ENCODE measurements around the gene LBR. TPM values are rescaled to one million over a fixed set of nuclear protein-coding genes. Genes with fewer than 3 reads are reported as not detected.
A peak's percentile ranks its signal among the peaks of the same experiment; 100 is the strongest.

The LBR gene
- total RNA-seq, 2 donors from 2014 or later = 49.8 to 72.3 TPM

DNA sequence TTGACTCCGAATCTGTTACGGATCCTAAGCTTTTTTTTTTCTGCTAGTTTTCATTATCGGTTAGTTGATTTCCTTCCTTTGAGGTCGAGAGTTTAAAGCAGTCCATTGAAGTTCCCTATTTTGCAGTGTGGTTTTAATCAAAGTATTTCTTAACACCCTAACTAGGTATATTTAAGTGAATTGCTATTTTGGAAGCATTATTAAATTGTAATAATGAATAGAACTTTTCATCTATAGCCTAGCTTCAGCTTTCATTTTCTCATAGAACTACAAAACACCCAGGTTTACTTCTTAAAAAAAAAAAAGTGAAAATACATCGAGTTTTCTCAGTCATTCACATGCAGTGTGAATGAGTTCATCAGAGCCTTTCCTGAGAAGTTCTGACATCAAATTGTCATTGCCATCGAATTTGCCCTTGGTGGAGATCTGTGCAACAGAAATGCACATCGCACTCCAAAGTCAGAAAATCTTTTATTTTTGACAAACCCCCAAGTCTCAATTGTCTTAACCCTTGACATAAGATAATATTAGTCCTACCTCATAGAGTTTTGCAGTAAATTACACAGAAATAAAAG is 1.1 kb upstream of the LBR start:
- 12 to 28% methylated on average over 5 to 7 of the region's 7 CpGs for WGBS, 2 experiments (ENCODE audit: insufficient coverage in 1 of 2, insufficient read length in 1 of 2)
- no peaks in the 10 kb centered on the region for H3K36me3 Mint-ChIP-seq (ENCODE audit: low read depth)
- H3K4me1 Mint-ChIP-seq = peaks cover 33% of the 10 kb centered on the region
- Histone ChIP-seq H3K4me1 (ENCODE audit: control insufficient read depth, insufficient read depth, low read length) (peaks cover 4% of the 10 kb centered on the region), H3K36me3 (ENCODE audit: control insufficient read depth, insufficient read depth, low read length) (no peaks in the 10 kb centered on the region), H3K4me3 (ENCODE audit: low read length) (peak overlapping the region; percentile 89), H3K9me3 (ENCODE audit: control insufficient read depth, low read length) (peaks cover 7% of the 10 kb centered on the region), H3K27me3 (ENCODE audit: control insufficient read depth, insufficient read depth, low read length, poor library complexity, severe bottlenecking) (peaks cover 5% of the 10 kb centered on the region), H3K9ac (ENCODE audit: extremely low read depth, low read length, poor library complexity, severe bottlenecking) (peak overlapping the region; percentile 81), H3K27ac (ENCODE audit: low read depth, low read length) (peak overlapping the region; percentile 97)
- peak overlapping the region; percentile 80 for H3K4me3 Mint-ChIP-seq
- H3K27ac Mint-ChIP-seq = peak overlapping the region; percentile 94
- DNase-seq = no peak
- peaks cover 21% of the 10 kb centered on the region for H3K9me3 Mint-ChIP-seq
- TF ChIP-seq, protein P1, sequence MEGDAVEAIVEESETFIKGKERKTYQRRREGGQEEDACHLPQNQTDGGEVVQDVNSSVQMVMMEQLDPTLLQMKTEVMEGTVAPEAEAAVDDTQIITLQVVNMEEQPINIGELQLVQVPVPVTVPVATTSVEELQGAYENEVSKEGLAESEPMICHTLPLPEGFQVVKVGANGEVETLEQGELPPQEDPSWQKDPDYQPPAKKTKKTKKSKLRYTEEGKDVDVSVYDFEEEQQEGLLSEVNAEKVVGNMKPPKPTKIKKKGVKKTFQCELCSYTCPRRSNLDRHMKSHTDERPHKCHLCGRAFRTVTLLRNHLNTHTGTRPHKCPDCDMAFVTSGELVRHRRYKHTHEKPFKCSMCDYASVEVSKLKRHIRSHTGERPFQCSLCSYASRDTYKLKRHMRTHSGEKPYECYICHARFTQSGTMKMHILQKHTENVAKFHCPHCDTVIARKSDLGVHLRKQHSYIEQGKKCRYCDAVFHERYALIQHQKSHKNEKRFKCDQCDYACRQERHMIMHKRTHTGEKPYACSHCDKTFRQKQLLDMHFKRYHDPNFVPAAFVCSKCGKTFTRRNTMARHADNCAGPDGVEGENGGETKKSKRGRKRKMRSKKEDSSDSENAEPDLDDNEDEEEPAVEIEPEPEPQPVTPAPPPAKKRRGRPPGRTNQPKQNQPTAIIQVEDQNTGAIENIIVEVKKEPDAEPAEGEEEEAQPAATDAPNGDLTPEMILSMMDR (conservative IDR thresholded peaks at IDR 0.05) = no peak
- peaks cover 64% of the 10 kb centered on the region for H3K27me3 Mint-ChIP-seq (ENCODE audit: insufficient read depth)

DNA sequence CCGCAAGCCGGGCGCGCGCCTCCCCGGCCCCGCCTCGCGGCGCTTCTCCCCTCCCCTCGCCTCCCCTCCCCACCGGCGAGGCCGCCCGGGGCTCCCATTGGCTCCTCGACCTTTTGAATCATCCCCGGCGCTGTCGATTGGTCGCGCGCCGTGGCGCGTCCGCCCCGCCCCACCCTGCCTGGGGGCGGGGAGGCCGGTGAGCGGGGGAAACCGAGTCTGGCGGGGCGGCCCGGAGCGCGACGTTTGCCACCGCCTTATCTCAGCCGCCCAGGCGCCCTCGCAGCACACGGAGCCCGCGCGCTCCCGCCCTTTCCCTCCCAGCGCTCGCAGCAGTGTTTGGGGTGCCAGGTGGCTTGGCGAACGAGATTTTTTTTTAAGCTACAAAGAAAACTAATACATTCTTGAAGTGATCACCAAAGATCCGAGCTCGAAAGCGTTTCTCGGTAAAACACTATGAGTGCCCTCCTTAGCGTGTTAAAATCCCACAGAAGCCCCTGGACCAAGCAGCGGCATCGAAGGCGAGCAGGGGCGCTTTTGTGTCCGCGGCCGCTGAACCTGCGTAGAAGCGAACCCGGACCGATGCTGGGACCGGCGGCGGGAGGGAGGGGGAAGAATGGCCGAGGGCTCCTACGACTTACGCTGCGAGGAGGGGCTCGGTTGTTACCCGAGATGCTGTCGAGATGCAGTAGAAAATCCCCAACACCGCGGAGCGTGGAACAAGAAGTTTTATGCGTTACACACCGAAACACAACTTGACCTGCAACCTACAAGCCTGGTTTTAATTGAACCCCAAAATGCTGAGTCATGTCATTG is 436 bp upstream of the LBR start:
- H3K36me3 Mint-ChIP-seq (ENCODE audit: low read depth) = no peaks in the 10 kb centered on the region

DNA sequence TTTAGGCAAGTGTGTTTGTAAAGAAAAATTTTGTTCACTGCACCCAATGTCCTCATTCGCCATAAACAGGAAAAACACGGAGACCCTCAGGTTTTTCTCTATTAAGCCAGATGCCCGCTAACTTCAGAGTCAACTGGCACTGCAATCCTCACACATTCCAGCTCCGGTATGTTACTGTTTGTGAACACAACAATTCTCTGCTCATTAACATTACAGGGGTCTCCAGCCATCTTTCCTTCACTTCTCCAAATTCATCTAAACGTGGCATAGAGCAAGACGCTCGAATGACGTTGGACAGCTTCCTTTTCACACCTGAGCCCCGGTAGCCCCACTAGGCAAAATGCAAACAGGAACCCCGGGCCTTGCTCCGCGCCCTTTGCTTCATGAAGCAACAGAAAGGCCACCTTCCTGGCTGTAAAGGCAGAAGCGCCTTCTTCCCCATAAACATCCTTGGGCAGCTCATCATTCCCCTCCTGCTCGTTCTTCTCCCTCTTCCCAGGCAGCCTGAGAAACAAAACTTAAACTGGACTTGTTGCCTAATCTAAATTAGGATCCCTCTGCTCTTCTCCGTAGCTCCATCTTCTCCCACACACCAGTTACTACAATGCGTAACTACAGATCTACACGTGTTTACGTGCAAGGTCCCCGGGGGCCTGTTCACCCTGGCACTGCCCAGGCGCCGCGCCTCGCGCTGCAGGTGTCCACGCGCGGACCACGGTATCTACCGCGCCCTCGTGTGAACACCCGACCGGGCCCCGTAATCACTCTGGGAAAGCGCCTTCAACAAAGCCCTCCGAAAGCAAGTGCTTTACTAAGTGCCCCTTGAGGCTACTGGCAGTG is 1.2 kb downstream of the LBR start:
- peaks cover 4% of the 10 kb centered on the region for H3K4me1 ChIP-seq (ENCODE audit: control insufficient read depth, insufficient read depth, low read length)
- H3K27ac Mint-ChIP-seq = peak overlapping the region; percentile 88
- peak overlapping the region; percentile 80 for H3K4me3 Mint-ChIP-seq
- peak overlapping the region; percentile 81 for H3K9ac ChIP-seq (ENCODE audit: extremely low read depth, low read length, poor library complexity, severe bottlenecking)
- H3K4me1 Mint-ChIP-seq = peaks cover 52% of the 10 kb centered on the region
- H3K9me3 Mint-ChIP-seq = peaks cover 11% of the 10 kb centered on the region
- peaks cover 7% of the 10 kb centered on the region for H3K9me3 ChIP-seq (ENCODE audit: control insufficient read depth, low read length)
- peak overlapping the region; percentile 89 for H3K4me3 ChIP-seq (ENCODE audit: low read length)
- DNase-seq = peak; percentile 75
- H3K27me3 Mint-ChIP-seq (ENCODE audit: insufficient read depth) = peaks cover 56% of the 10 kb centered on the region
- peaks cover 5% of the 10 kb centered on the region for H3K27me3 ChIP-seq (ENCODE audit: control insufficient read depth, insufficient read depth, low read length, poor library complexity, severe bottlenecking)
- 2 to 3% methylated on average over 33 to 36 of the region's 36 CpGs for WGBS, 2 experiments (ENCODE audit: insufficient coverage in 1 of 2, insufficient read length in 1 of 2)
- H3K36me3 ChIP-seq (ENCODE audit: control insufficient read depth, insufficient read depth, low read length) = peaks cover 12% of the 10 kb centered on the region
- peak overlapping the region; percentile 97 for H3K27ac ChIP-seq (ENCODE audit: low read depth, low read length)
- no peaks in the 10 kb centered on the region for H3K36me3 Mint-ChIP-seq (ENCODE audit: low read depth)
- TF ChIP-seq, protein P1 (conservative IDR thresholded peaks at IDR 0.05) = no peak

More for the DNA sequence above, 436 bp upstream of the LBR start:
- H3K36me3 ChIP-seq (ENCODE audit: control insufficient read depth, insufficient read depth, low read length) = no peaks in the 10 kb centered on the region
- DNase-seq = peak; percentile 96
- H3K27ac Mint-ChIP-seq = peak overlapping the region; percentile 94
- 0% methylated on average over 27 to 81 of the region's 81 CpGs for WGBS, 2 experiments (ENCODE audit: insufficient coverage in 1 of 2, insufficient read length in 1 of 2)
- H3K27ac ChIP-seq (ENCODE audit: low read depth, low read length) = peak overlapping the region; percentile 97
- peaks cover 5% of the 10 kb centered on the region for H3K27me3 ChIP-seq (ENCODE audit: control insufficient read depth, insufficient read depth, low read length, poor library complexity, severe bottlenecking)
- peak overlapping the region; percentile 80 for H3K4me3 Mint-ChIP-seq
- H3K4me1 Mint-ChIP-seq = peaks cover 40% of the 10 kb centered on the region
- peak overlapping the region; percentile 81 for H3K9ac ChIP-seq (ENCODE audit: extremely low read depth, low read length, poor library complexity, severe bottlenecking)
- TF ChIP-seq, protein P1 (conservative IDR thresholded peaks at IDR 0.05) = no peak
- peaks cover 67% of the 10 kb centered on the region for H3K27me3 Mint-ChIP-seq (ENCODE audit: insufficient read depth)
- peaks cover 21% of the 10 kb centered on the region for H3K9me3 Mint-ChIP-seq
- H3K4me3 ChIP-seq (ENCODE audit: low read length) = peak overlapping the region; percentile 89
- peaks cover 7% of the 10 kb centered on the region for H3K9me3 ChIP-seq (ENCODE audit: control insufficient read depth, low read length)
- peaks cover 4% of the 10 kb centered on the region for H3K4me1 ChIP-seq (ENCODE audit: control insufficient read depth, insufficient read depth, low read length)

All from endodermal cell (in vitro differentiated cells).